GM23338 (cell line): ENCODE measurements around the gene RALY. TPM values are rescaled to one million over a fixed set of nuclear protein-coding genes. Genes with fewer than 3 reads are reported as not detected.
A peak's percentile ranks its signal among the peaks of the same experiment; 100 is the strongest.

ENCODE experiments used
- ATAC-seq: fragments of 200-7000 bp; cut with Tn5 transposase; 3 replicates; pipeline ENCODE4 v1.9.1; 2020
- DNase-seq: peaks from one replicate; pipeline ENCODE4 v3.0.0-alpha.2; 2015; ENCODE audit warnings: low spot score
- H2AFZ ChIP-seq: fragments of 200-600 bp; sonication (generic); 2 replicates; pipeline ENCODE4 v1.8.0; 2016; ENCODE audit warnings: antibody characterized with exemption, mild to moderate bottlenecking, moderate library complexity
- H3F3A ChIP-seq: fragments of 200-600 bp; sonication (generic); replicated peaks from 2 replicates; pipeline ENCODE4 v1.8.0; 2017; ENCODE audit warnings: antibody characterized with exemption, mixed run types, low read depth
- H3K27ac ChIP-seq: fragments of 200-600 bp; sonication (generic); 2 replicates; pipeline ENCODE4 v1.6.1; 2016; ENCODE audit warnings: low read depth
- H3K27me3 ChIP-seq: fragments of 200-600 bp; sonication (generic); 2 replicates; pipeline ENCODE4 v1.8.0; 2016; ENCODE audit warnings: mild to moderate bottlenecking, mixed run types, moderate library complexity; ENCODE audit not compliant: insufficient read depth
- H3K36me3 ChIP-seq: fragments of 200-600 bp; sonication (generic); 2 replicates; pipeline ENCODE4 v1.8.0; 2016; ENCODE audit warnings: mild to moderate bottlenecking; ENCODE audit not compliant: insufficient read depth
- H3K4me1 ChIP-seq: fragments of 200-600 bp; sonication (generic); 2 replicates; pipeline ENCODE4 v1.8.0; 2016; ENCODE audit warnings: mild to moderate bottlenecking, moderate library complexity; ENCODE audit not compliant: insufficient read depth
- H3K4me2 ChIP-seq: fragments of 200-600 bp; sonication (generic); 2 replicates; pipeline ENCODE4 v1.7.1; 2017; ENCODE audit warnings: mixed run types
- H3K4me3 ChIP-seq: fragments of 200-600 bp; sonication (generic); 2 replicates; pipeline ENCODE4 v1.6.1; 2016; ENCODE audit warnings: mixed run types
- H3K79me2 ChIP-seq: fragments of 200-600 bp; sonication (generic); replicated peaks from 2 replicates; pipeline ENCODE4 v1.8.0; 2017; ENCODE audit warnings: mild to moderate bottlenecking; ENCODE audit not compliant: insufficient read depth
- H3K9me2 ChIP-seq: fragments of 200-600 bp; sonication (generic); 2 replicates; pipeline ENCODE4 v1.8.0; 2017; ENCODE audit not compliant: insufficient read depth
- H4K20me1 ChIP-seq: fragments of 200-600 bp; sonication (generic); replicated peaks from 2 replicates; pipeline ENCODE4 v1.8.0; 2017; ENCODE audit warnings: mild to moderate bottlenecking; ENCODE audit not compliant: insufficient read depth
- H3K27ac Mint-ChIP-seq: 2 replicates; pipeline ENCODE4 v1.8.0; 2020; ENCODE audit warnings: inconsistent platforms, mild to moderate bottlenecking, moderate library complexity, mixed read lengths
- H3K27me3 Mint-ChIP-seq: 3 replicates; pipeline ENCODE4 v1.8.0; 2022; ENCODE audit warnings: low read depth, mild to moderate bottlenecking, moderate library complexity, mixed read lengths, inconsistent platforms; ENCODE audit not compliant: insufficient read depth, poor library complexity
- H3K36me3 Mint-ChIP-seq: 3 replicates; pipeline ENCODE4 v1.8.0; 2021; ENCODE audit warnings: low read depth, mild to moderate bottlenecking, inconsistent platforms, moderate library complexity, mixed read lengths
- H3K4me1 Mint-ChIP-seq: 3 replicates; pipeline ENCODE4 v1.8.0; 2020; ENCODE audit warnings: mild to moderate bottlenecking, inconsistent platforms, mixed read lengths
- H3K4me3 Mint-ChIP-seq: 3 replicates; pipeline ENCODE4 v1.8.0; 2021; ENCODE audit warnings: moderate library complexity, mild to moderate bottlenecking, inconsistent platforms, mixed read lengths
- H3K9me3 Mint-ChIP-seq: 3 replicates; pipeline ENCODE4 v1.8.0; 2020; ENCODE audit warnings: moderate library complexity, mild to moderate bottlenecking, inconsistent platforms, mixed read lengths
- CREB1 ChIP-seq: fragments of 250-450 bp; sonication (Bioruptor Pico); IDR thresholded peaks from 2 replicates; pipeline ENCODE4 v1.5.0; 2020; ENCODE audit warnings: low read depth, mild to moderate bottlenecking, moderate library complexity
- EZH2 ChIP-seq: fragments of 200-600 bp; sonication (generic); IDR thresholded peaks from one replicate; pipeline ENCODE4 v1.8.0; 2017; ENCODE audit warnings: antibody characterized with exemption, mild to moderate bottlenecking, low read depth; ENCODE audit not compliant: unreplicated experiment
- EZH2phosphoT487 ChIP-seq: fragments of 200-600 bp; sonication (generic); IDR thresholded peaks from one replicate; pipeline ENCODE4 v1.8.1; 2018; ENCODE audit warnings: antibody characterized with exemption; ENCODE audit not compliant: unreplicated experiment
- JUNB ChIP-seq: IDR thresholded peaks from one replicate; pipeline ENCODE4 v1.6.1; 2016; ENCODE audit warnings: antibody characterized with exemption; ENCODE audit not compliant: unreplicated experiment
- NANOG ChIP-seq: IDR thresholded peaks from 2 replicates; pipeline ENCODE4 v1.6.1; 2016; ENCODE audit warnings: antibody characterized with exemption, borderline replicate concordance
- POLR2AphosphoS5 ChIP-seq: IDR thresholded peaks from 2 replicates; pipeline ENCODE4 v1.6.1; 2016; ENCODE audit warnings: antibody characterized with exemption, low read depth
- STAT1 ChIP-seq: IDR thresholded peaks from one replicate; pipeline ENCODE4 v1.6.1; 2016; ENCODE audit warnings: antibody characterized with exemption; ENCODE audit not compliant: unreplicated experiment
- ZNF114 ChIP-seq: fragments of 250-450 bp; sonication (Bioruptor Pico); IDR thresholded peaks from 2 replicates; pipeline ENCODE4 v1.5.0; 2020; ENCODE audit warnings: mild to moderate bottlenecking, moderate library complexity
- ZNF331 ChIP-seq: fragments of 250-450 bp; sonication (Bioruptor Pico); IDR thresholded peaks from 2 replicates; pipeline ENCODE4 v1.5.0; 2020; ENCODE audit warnings: low read depth, mild to moderate bottlenecking, moderate library complexity
- polyA plus RNA-seq: library from polyadenylated mRNA; unstranded; fragments of >200 nt; fragmentation: Nextera tagmentation; extraction: Ambion mirVana; gene quantifications from 2 replicates; pipeline ENCODE4 v1.2.1, GENCODE V29; 2016
- total RNA-seq: library from RNA; depleted of rRNA; stranded (reverse); fragments of >200 nt; shearing (Covaris generic); gene quantifications from 2 replicates; pipeline ENCODE4 v1.2.3, GENCODE V29; 2014
- TF ChIP-seq, protein P1 (sequence below): IDR thresholded peaks from one replicate; pipeline ENCODE4 v1.6.1; 2018; ENCODE audit warnings: antibody characterized with exemption; ENCODE audit not compliant: unreplicated experiment
- TF ChIP-seq, protein P2 (sequence below): fragments of 250-450 bp; sonication (Bioruptor Pico); IDR thresholded peaks from 2 replicates; pipeline ENCODE4 v1.5.0; 2020; ENCODE audit warnings: mild to moderate bottlenecking, moderate library complexity
- TF ChIP-seq, protein P3 (sequence below), 2 experiments: fragments of 200-600 bp in 1 of 2; sonication (generic) in 1 of 2; conservative IDR thresholded peaks; 2 replicates each; pipeline versions ENCODE4 v1.5.1 to v1.6.1; 2016 to 2017; ENCODE audit warnings: antibody characterized with exemption in 2 of 2, low read depth in 2 of 2, mild to moderate bottlenecking in 2 of 2, moderate library complexity in 1 of 2
- TF ChIP-seq, protein P4 (sequence below): IDR thresholded peaks from 2 replicates; pipeline ENCODE4 v1.6.1; 2016; ENCODE audit warnings: antibody characterized with exemption

Gene RALY
- total and polyA plus RNA-seq, 2 experiments from 2014 or later = 144 to 167 TPM

DNA sequence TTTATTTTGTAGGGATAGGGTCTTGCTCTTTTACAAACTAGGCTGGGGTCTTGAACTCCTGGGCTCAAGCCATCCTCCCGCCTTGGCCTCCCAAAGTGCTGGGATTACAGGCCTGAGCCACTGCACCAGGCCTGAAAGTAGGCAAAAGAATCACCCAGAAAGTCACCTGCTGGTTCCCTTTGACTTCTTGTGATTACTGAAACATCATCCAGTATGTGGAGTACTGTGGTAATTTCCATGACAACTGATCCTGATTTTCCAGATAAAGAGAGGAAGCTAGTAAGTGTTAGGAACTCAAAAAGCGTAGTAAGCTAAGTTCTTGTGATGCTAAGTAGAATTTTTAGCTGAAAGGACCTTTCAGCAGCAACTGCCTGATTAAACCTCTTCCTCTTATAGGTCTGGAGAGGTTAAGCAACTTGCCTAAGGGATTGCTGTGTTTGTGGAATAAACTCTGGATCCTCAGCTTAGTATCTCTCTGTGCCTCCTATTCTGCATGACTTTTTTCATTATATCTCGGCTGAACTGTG, 16.8 kb downstream of the RALY start:
- peak overlapping the region; percentile 32 for H3K4me3 Mint-ChIP-seq
- peak; percentile 83 for ATAC-seq

More for the DNA sequence above, 16.8 kb downstream of the RALY start:
- H4K20me1 ChIP-seq = peaks cover 20% of the 10 kb centered on the region; the same call in 1 of the 2 replicates
- H2AFZ ChIP-seq = no peak overlapping the region
- DNase-seq = peak; percentile 95
- Mint-ChIP-seq H3K27me3 (peaks cover 3% of the 10 kb centered on the region), H3K27ac (peak overlapping the region; percentile 89), H3K9me3 (no peaks in the 10 kb centered on the region; the same call in 2 of the 3 replicates), H3K36me3 (peaks cover 5% of the 10 kb centered on the region; the same call in 1 of the 3 replicates), H3K4me1 (peaks cover 67% of the 10 kb centered on the region)
- no peaks in the 10 kb centered on the region for H3K9me2 ChIP-seq
- peak overlapping the region; percentile 6; the same call in 1 of the 2 replicates for H3K4me3 ChIP-seq
- TF ChIP-seq ZNF114 (CRISPR knock-in tag) (no peak), JUNB (no peak), EZH2 (no peak), ZNF331 (CRISPR knock-in tag) (no peak), CREB1 (CRISPR knock-in tag) (0 out of 2 replicates have a peak, but pooled peaks have one; percentile 2), NANOG (peak; percentile 73), EZH2phosphoT487 (no peak), STAT1 (no peak), POLR2AphosphoS5 (no peak)
- TF ChIP-seq, protein P1, sequence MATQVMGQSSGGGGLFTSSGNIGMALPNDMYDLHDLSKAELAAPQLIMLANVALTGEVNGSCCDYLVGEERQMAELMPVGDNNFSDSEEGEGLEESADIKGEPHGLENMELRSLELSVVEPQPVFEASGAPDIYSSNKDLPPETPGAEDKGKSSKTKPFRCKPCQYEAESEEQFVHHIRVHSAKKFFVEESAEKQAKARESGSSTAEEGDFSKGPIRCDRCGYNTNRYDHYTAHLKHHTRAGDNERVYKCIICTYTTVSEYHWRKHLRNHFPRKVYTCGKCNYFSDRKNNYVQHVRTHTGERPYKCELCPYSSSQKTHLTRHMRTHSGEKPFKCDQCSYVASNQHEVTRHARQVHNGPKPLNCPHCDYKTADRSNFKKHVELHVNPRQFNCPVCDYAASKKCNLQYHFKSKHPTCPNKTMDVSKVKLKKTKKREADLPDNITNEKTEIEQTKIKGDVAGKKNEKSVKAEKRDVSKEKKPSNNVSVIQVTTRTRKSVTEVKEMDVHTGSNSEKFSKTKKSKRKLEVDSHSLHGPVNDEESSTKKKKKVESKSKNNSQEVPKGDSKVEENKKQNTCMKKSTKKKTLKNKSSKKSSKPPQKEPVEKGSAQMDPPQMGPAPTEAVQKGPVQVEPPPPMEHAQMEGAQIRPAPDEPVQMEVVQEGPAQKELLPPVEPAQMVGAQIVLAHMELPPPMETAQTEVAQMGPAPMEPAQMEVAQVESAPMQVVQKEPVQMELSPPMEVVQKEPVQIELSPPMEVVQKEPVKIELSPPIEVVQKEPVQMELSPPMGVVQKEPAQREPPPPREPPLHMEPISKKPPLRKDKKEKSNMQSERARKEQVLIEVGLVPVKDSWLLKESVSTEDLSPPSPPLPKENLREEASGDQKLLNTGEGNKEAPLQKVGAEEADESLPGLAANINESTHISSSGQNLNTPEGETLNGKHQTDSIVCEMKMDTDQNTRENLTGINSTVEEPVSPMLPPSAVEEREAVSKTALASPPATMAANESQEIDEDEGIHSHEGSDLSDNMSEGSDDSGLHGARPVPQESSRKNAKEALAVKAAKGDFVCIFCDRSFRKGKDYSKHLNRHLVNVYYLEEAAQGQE = no peak
- TF ChIP-seq, protein P2, sequence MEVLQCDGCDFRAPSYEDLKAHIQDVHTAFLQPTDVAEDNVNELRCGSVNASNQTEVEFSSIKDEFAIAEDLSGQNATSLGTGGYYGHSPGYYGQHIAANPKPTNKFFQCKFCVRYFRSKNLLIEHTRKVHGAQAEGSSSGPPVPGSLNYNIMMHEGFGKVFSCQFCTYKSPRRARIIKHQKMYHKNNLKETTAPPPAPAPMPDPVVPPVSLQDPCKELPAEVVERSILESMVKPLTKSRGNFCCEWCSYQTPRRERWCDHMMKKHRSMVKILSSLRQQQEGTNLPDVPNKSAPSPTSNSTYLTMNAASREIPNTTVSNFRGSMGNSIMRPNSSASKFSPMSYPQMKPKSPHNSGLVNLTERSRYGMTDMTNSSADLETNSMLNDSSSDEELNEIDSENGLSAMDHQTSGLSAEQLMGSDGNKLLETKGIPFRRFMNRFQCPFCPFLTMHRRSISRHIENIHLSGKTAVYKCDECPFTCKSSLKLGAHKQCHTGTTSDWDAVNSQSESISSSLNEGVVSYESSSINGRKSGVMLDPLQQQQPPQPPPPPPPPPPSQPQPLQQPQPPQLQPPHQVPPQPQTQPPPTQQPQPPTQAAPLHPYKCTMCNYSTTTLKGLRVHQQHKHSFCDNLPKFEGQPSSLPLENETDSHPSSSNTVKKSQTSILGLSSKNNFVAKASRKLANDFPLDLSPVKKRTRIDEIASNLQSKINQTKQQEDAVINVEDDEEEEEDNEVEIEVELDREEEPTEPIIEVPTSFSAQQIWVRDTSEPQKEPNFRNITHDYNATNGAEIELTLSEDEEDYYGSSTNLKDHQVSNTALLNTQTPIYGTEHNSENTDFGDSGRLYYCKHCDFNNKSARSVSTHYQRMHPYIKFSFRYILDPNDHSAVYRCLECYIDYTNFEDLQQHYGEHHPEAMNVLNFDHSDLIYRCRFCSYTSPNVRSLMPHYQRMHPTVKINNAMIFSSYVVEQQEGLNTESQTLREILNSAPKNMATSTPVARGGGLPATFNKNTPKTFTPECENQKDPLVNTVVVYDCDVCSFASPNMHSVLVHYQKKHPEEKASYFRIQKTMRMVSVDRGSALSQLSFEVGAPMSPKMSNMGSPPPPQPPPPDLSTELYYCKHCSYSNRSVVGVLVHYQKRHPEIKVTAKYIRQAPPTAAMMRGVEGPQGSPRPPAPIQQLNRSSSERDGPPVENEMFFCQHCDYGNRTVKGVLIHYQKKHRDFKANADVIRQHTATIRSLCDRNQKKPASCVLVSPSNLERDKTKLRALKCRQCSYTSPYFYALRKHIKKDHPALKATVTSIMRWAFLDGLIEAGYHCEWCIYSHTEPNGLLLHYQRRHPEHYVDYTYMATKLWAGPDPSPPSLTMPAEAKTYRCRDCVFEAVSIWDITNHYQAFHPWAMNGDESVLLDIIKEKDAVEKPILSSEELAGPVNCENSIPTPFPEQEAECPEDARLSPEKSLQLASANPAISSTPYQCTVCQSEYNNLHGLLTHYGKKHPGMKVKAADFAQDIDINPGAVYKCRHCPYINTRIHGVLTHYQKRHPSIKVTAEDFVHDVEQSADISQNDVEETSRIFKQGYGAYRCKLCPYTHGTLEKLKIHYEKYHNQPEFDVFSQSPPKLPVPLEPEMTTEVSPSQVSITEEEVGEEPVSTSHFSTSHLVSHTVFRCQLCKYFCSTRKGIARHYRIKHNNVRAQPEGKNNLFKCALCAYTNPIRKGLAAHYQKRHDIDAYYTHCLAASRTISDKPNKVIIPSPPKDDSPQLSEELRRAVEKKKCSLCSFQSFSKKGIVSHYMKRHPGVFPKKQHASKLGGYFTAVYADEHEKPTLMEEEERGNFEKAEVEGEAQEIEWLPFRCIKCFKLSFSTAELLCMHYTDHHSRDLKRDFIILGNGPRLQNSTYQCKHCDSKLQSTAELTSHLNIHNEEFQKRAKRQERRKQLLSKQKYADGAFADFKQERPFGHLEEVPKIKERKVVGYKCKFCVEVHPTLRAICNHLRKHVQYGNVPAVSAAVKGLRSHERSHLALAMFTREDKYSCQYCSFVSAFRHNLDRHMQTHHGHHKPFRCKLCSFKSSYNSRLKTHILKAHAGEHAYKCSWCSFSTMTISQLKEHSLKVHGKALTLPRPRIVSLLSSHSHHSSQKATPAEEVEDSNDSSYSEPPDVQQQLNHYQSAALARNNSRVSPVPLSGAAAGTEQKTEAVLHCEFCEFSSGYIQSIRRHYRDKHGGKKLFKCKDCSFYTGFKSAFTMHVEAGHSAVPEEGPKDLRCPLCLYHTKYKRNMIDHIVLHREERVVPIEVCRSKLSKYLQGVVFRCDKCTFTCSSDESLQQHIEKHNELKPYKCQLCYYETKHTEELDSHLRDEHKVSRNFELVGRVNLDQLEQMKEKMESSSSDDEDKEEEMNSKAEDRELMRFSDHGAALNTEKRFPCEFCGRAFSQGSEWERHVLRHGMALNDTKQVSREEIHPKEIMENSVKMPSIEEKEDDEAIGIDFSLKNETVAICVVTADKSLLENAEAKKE (CRISPR knock-in tag) = 0 out of 2 replicates have a peak, but pooled peaks have one; percentile 18
- TF ChIP-seq, protein P3, sequence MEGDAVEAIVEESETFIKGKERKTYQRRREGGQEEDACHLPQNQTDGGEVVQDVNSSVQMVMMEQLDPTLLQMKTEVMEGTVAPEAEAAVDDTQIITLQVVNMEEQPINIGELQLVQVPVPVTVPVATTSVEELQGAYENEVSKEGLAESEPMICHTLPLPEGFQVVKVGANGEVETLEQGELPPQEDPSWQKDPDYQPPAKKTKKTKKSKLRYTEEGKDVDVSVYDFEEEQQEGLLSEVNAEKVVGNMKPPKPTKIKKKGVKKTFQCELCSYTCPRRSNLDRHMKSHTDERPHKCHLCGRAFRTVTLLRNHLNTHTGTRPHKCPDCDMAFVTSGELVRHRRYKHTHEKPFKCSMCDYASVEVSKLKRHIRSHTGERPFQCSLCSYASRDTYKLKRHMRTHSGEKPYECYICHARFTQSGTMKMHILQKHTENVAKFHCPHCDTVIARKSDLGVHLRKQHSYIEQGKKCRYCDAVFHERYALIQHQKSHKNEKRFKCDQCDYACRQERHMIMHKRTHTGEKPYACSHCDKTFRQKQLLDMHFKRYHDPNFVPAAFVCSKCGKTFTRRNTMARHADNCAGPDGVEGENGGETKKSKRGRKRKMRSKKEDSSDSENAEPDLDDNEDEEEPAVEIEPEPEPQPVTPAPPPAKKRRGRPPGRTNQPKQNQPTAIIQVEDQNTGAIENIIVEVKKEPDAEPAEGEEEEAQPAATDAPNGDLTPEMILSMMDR (conservative IDR thresholded peaks at IDR 0.05; ENCODE audit: low read depth in 2 of 2) = no peak
- TF ChIP-seq, protein P4, sequence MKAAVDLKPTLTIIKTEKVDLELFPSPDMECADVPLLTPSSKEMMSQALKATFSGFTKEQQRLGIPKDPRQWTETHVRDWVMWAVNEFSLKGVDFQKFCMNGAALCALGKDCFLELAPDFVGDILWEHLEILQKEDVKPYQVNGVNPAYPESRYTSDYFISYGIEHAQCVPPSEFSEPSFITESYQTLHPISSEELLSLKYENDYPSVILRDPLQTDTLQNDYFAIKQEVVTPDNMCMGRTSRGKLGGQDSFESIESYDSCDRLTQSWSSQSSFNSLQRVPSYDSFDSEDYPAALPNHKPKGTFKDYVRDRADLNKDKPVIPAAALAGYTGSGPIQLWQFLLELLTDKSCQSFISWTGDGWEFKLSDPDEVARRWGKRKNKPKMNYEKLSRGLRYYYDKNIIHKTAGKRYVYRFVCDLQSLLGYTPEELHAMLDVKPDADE = no peak
- peak overlapping the region; percentile 39 for H3K27ac ChIP-seq
- no peaks in the 10 kb centered on the region for H3K36me3 ChIP-seq
- H3F3A ChIP-seq = 0 out of 2 replicates have a peak, but pooled peaks cover 11% of the 10 kb centered on the region
- peaks cover 90% of the 10 kb centered on the region for H3K79me2 ChIP-seq
- H3K4me1 ChIP-seq = peaks cover 70% of the 10 kb centered on the region
- no peaks in the 10 kb centered on the region for H3K27me3 ChIP-seq
- peak overlapping the region; percentile 12 for H3K4me2 ChIP-seq
